HL-60/S4 treated with phorbol 12-myristate 13-acetate at 8.2 ng/mL for 4 days and 3 days (cell line): ENCODE data around the gene SBF2.
"Not testable (repeated sequence)": the region's sequence is repeated elsewhere in the genome, so short reads cannot be mapped to it uniquely, and the experiment has no call there.

Experiments
- in situ Hi-C: fragments of 300-500 bp; cut with MboI; formaldehyde crosslinking; loops from 2 replicates; pipeline ENCODE4 v1.15.0; 2022; ENCODE audit warnings: low sequenced_read_pairs

Gene SBF2

GRCh38 chr11:10125522-10126133, 168.4 kb downstream of the SBF2 start:
- in situ Hi-C loops: no loop called here

GRCh38 chr11:10122326-10123197, 171.5 kb downstream of the SBF2 start:
- in situ Hi-C loops: no loop called here

GRCh38 chr11:10118865-10119264, 175.2 kb downstream of the SBF2 start:
- in situ Hi-C loops: no loop called here

- in situ Hi-C loops: no loop called here
These were observed 176.2 kb downstream of the SBF2 start for GRCh38 chr11:10117709-10118351.

- in situ Hi-C loops: no loop called here
These were observed 177.4 kb downstream of the SBF2 start for GRCh38 chr11:10116588-10116987.

GRCh38 chr11:10114593-10115404, 179.2 kb downstream of the SBF2 start:
- in situ Hi-C loops: no loop called here

- in situ Hi-C loops: no loop called here
These were observed 180.2 kb downstream of the SBF2 start for GRCh38 chr11:10113852-10114251.

GRCh38 chr11:10109806-10110205, 184.2 kb downstream of the SBF2 start:
- in situ Hi-C loops: no loop called here

GRCh38 chr11:10108915-10109680, 184.9 kb downstream of the SBF2 start:
- in situ Hi-C loops: no loop called here

GRCh38 chr11:10107497-10107896, 186.5 kb downstream of the SBF2 start:
- in situ Hi-C loops: no loop called here

- in situ Hi-C loops: no loop called here
These were observed 196.4 kb downstream of the SBF2 start for GRCh38 chr11:10097615-10098014.

GRCh38 chr11:10096987-10097386, 197.0 kb downstream of the SBF2 start:
- in situ Hi-C loops: no loop called here

GRCh38 chr11:10095412-10096208, 198.4 kb downstream of the SBF2 start:
- in situ Hi-C loops: no loop called here

- in situ Hi-C loops: no loop called here
These were observed 201.6 kb downstream of the SBF2 start for GRCh38 chr11:10092426-10092825.

- in situ Hi-C loops: no loop called here
These were observed 202.5 kb downstream of the SBF2 start for GRCh38 chr11:10091314-10092045.

- in situ Hi-C loops: not testable (repeated sequence)
These were observed 206.1 kb downstream of the SBF2 start for GRCh38 chr11:10087923-10088225.

GRCh38 chr11:10087186-10087922, 206.7 kb downstream of the SBF2 start:
- in situ Hi-C loops: no loop called here

GRCh38 chr11:10080138-10080537, 213.9 kb downstream of the SBF2 start:
- in situ Hi-C loops: no loop called here
